Calu3 (cell line): ENCODE results near the gene MXRA5. TPM values are rescaled to one million over a fixed set of nuclear protein-coding genes. Genes with fewer than 3 reads are reported as not detected.
"Not testable (repeated sequence)": the region's sequence is repeated elsewhere in the genome, so short reads cannot be mapped to it uniquely, and the experiment has no call there.

Experiments
- BruUV-seq: library from RNA; stranded (reverse); fragments of 400-500 nt; replicated peaks from 2 replicates; lab custom pipeline; 2021; lab: Mats Ljungman, UMichigan
- CTCF ChIA-PET: fragments of 300-600 bp; sonication (Branson Sonifier 250); formaldehyde crosslinking; loops from one replicate; lab custom pipeline; 2022; ENCODE audit warnings: antibody characterized with exemption; lab: Charles Lee
- DNase-seq: peaks from one replicate; pipeline ENCODE4 v3.0.0; 2022
- H3K27ac Mint-ChIP-seq: one replicate; pipeline ENCODE4 v1.8.0; 2022; ENCODE audit warnings: mixed read lengths; ENCODE audit not compliant: unreplicated experiment
- H3K27me3 Mint-ChIP-seq: one replicate; pipeline ENCODE4 v1.8.0; 2022; ENCODE audit warnings: mixed read lengths; ENCODE audit not compliant: unreplicated experiment
- H3K36me3 Mint-ChIP-seq: one replicate; pipeline ENCODE4 v1.8.0; 2022; ENCODE audit warnings: mild to moderate bottlenecking, moderate library complexity, mixed read lengths; ENCODE audit not compliant: insufficient read depth, unreplicated experiment
- H3K4me1 Mint-ChIP-seq: one replicate; pipeline ENCODE4 v1.8.0; 2022; ENCODE audit warnings: mild to moderate bottlenecking, low read depth, mixed read lengths; ENCODE audit not compliant: unreplicated experiment
- H3K4me3 Mint-ChIP-seq: one replicate; pipeline ENCODE4 v1.8.0; 2022; ENCODE audit warnings: mild to moderate bottlenecking, low read depth, moderate library complexity, mixed read lengths; ENCODE audit not compliant: unreplicated experiment
- H3K9me3 Mint-ChIP-seq: one replicate; pipeline ENCODE4 v1.8.0; 2022; ENCODE audit warnings: low read depth, mixed read lengths; ENCODE audit not compliant: unreplicated experiment
- CTCF ChIP-seq: fragments of 200-600 bp; IDR thresholded peaks from one replicate; pipeline ENCODE4 v1.8.0; 2022; ENCODE audit warnings: antibody characterized with exemption; ENCODE audit not compliant: unreplicated experiment
- intact Hi-C: fragments of 100-400 bp; cut with micrococcal nuclease; formaldehyde crosslinking; loops from one replicate; pipeline ENCODE4 v1.10.0; 2022; ENCODE audit not compliant: unreplicated experiment
- total RNA-seq: library from RNA; stranded (reverse); gene quantifications from 2 replicates; pipeline ENCODE4 v1.2.3, GENCODE V29; 2022

The MXRA5 gene
- total RNA-seq, 1 experiment from 2014 or later: 1.9 TPM

GRCh38 chrX:3377560-3377959 lies 31.1 kb upstream of the MXRA5 start:
- Mint-ChIP-seq H3K27me3 (no peaks in the 10 kb centered on the region), H3K27ac (no peak overlapping the region), H3K4me1 (no peaks in the 10 kb centered on the region), H3K4me3 (no peak overlapping the region), H3K36me3 (no peaks in the 10 kb centered on the region), H3K9me3 (peaks cover 4% of the 10 kb centered on the region)
- no TSS peak for BruUV-seq
- no peak for DNase-seq
- CTCF ChIA-PET: no interaction called here
- intact Hi-C loops: no loop called here
- TF ChIP-seq CTCF: no peak

GRCh38 chrX:3375878-3376508 lies 29.5 kb upstream of the MXRA5 start:
- H3K36me3 Mint-ChIP-seq, H3K4me3 Mint-ChIP-seq, H3K9me3 Mint-ChIP-seq, DNase-seq, BruUV-seq, H3K27ac Mint-ChIP-seq, H3K4me1 Mint-ChIP-seq, intact Hi-C loops, H3K27me3 Mint-ChIP-seq: not testable (repeated sequence)
- CTCF ChIA-PET: interaction anchor here (0.6 kb wide), 1 partner anchor 442 kb away, joined by 4 read pairs; no protein-coding TSS in a partner anchor

- Mint-ChIP-seq H3K4me1 (no peaks in the 10 kb centered on the region), H3K27ac (no peak overlapping the region), H3K36me3 (no peaks in the 10 kb centered on the region), H3K27me3 (no peaks in the 10 kb centered on the region), H3K9me3 (peaks cover 4% of the 10 kb centered on the region), H3K4me3 (no peak overlapping the region)
- DNase-seq: no peak
- TF ChIP-seq CTCF: no peak
- intact Hi-C loops: no loop called here
- no TSS peak for BruUV-seq
- CTCF ChIA-PET: no interaction called here
Observed at GRCh38 chrX:3374108-3374800, 27.8 kb upstream of the MXRA5 start.

GRCh38 chrX:3371163-3371562 lies 24.7 kb upstream of the MXRA5 start:
- intact Hi-C loops: no loop called here
- H3K27me3 Mint-ChIP-seq: no peaks in the 10 kb centered on the region
- CTCF ChIA-PET: no interaction called here
- no peak overlapping the region for H3K4me3 Mint-ChIP-seq
- peaks cover 4% of the 10 kb centered on the region for H3K9me3 Mint-ChIP-seq
- no peak for DNase-seq
- no peaks in the 10 kb centered on the region for H3K4me1 Mint-ChIP-seq
- BruUV-seq: no TSS peak
- no peak overlapping the region for H3K27ac Mint-ChIP-seq
- TF ChIP-seq CTCF: no peak
- no peaks in the 10 kb centered on the region for H3K36me3 Mint-ChIP-seq

- Mint-ChIP-seq H3K36me3 (no peaks in the 10 kb centered on the region), H3K27ac (no peak overlapping the region), H3K9me3 (peaks cover 4% of the 10 kb centered on the region), H3K4me1 (no peaks in the 10 kb centered on the region), H3K4me3 (no peak overlapping the region), H3K27me3 (no peaks in the 10 kb centered on the region)
- CTCF ChIA-PET: no interaction called here
- no peak for TF ChIP-seq CTCF
- DNase-seq: no peak
- BruUV-seq: no TSS peak
- intact Hi-C loops: no loop called here
Observed at GRCh38 chrX:3370656-3371055, 24.2 kb upstream of the MXRA5 start.
